K562 (cell line): ENCODE data around the gene EZH2. TPM values are rescaled to one million over a fixed set of nuclear protein-coding genes. Genes with fewer than 3 reads are reported as not detected.
A peak's percentile ranks its signal among the peaks of the same experiment; 100 is the strongest.

ENCODE experiments used
- ARID1B ChIP-seq: fragments of 450-650 bp; IDR thresholded peaks from 2 replicates; pipeline ENCODE4 v1.6.1; 2016; ENCODE audit warnings: antibody characterized with exemption, mild to moderate bottlenecking, inconsistent platforms
- ATF1 ChIP-seq, 2 experiments: fragments of 450-650 bp in 1 of 2; IDR thresholded peaks; 2 replicates each; pipeline ENCODE4 v1.6.1; 2016; ENCODE audit warnings: missing compliant biosample characterization in 1 of 2, missing genetic modification characterization in 1 of 2
- CXXC5 ChIP-seq: fragments of 250-450 bp; sonication (Bioruptor Pico); IDR thresholded peaks from 2 replicates; pipeline ENCODE4 v1.8.0; 2022; ENCODE audit warnings: inconsistent platforms, mild to moderate bottlenecking, moderate library complexity
- GATAD2B ChIP-seq: fragments of 450-650 bp; IDR thresholded peaks from 2 replicates; pipeline ENCODE4 v1.6.1; 2017; ENCODE audit warnings: mild to moderate bottlenecking, borderline replicate concordance
- HDAC3 ChIP-seq: fragments of 450-650 bp; IDR thresholded peaks from 2 replicates; pipeline ENCODE4 v1.6.1; 2018; ENCODE audit warnings: borderline replicate concordance, mild to moderate bottlenecking, moderate library complexity; ENCODE audit not compliant: partially characterized antibody
- HNRNPL ChIP-seq: fragments of 200-400 bp; formaldehyde crosslinking; IDR thresholded peaks from 2 replicates; pipeline ENCODE4 v1.6.1; 2017; ENCODE audit warnings: low read depth, mild to moderate bottlenecking, low read length
- JUND ChIP-seq, 2 experiments: IDR thresholded peaks; 2 replicates in 1 of 2; 3 replicates in 1 of 2; pipeline ENCODE4 v1.6.1; 2011; ENCODE audit warnings: borderline replicate concordance in 2 of 2, low read depth in 2 of 2, low read length in 2 of 2, improper control_type of control experiment in 1 of 2, missing biosample characterization in 1 of 2, missing genetic modification characterization in 1 of 2, missing genetic modification reagents in 1 of 2
- KAT7 ChIP-seq: sonication (generic); formaldehyde crosslinking; IDR thresholded peaks from 2 replicates; pipeline ENCODE4 v1.8.0; 2022; ENCODE audit warnings: missing genetic modification reagents, mild to moderate bottlenecking, borderline replicate concordance
- MAFG ChIP-seq: fragments of 450-650 bp; conservative IDR thresholded peaks from 2 replicates; pipeline ENCODE4 v1.6.1; 2016; ENCODE audit warnings: missing genetic modification characterization, missing compliant biosample characterization
- MED1 ChIP-seq: sonication (generic); formaldehyde crosslinking; IDR thresholded peaks from 2 replicates; pipeline ENCODE4 v1.8.1; 2023; ENCODE audit warnings: missing genetic modification reagents, borderline replicate concordance
- MTF1 ChIP-seq: fragments of 250-450 bp; sonication (Bioruptor Pico); IDR thresholded peaks from 2 replicates; pipeline ENCODE4 v1.9.0; 2021; ENCODE audit warnings: moderate library complexity, mild to moderate bottlenecking, inconsistent platforms, borderline replicate concordance
- PML ChIP-seq: IDR thresholded peaks from 2 replicates; pipeline ENCODE4 v1.6.1; 2012; ENCODE audit warnings: low read length, inconsistent platforms
- RBBP5 ChIP-seq: fragments of 200-600 bp; sonication (generic); IDR thresholded peaks from 2 replicates; pipeline ENCODE4 v1.6.1; 2012; ENCODE audit warnings: borderline replicate concordance, mild to moderate bottlenecking, low read length, control low read depth, inconsistent platforms; ENCODE audit not compliant: insufficient read depth, poor library complexity, severe bottlenecking
- SIX5 ChIP-seq, 2 experiments: IDR thresholded peaks; 2 replicates each; pipeline ENCODE4 v1.6.1; 2011; ENCODE audit warnings: low read length in 2 of 2, borderline replicate concordance in 1 of 2, low read depth in 1 of 2, mild to moderate bottlenecking in 1 of 2, moderate library complexity in 1 of 2; ENCODE audit not compliant: insufficient read depth in 1 of 2
- STAT5A ChIP-seq: IDR thresholded peaks from 2 replicates; pipeline ENCODE4 v1.6.1; 2012; ENCODE audit warnings: low read length, inconsistent platforms, borderline replicate concordance
- U2AF2 ChIP-seq: fragments of 200-400 bp; formaldehyde crosslinking; optimal IDR thresholded peaks from 2 replicates; pipeline ENCODE3; 2017; ENCODE audit warnings: low read depth, mild to moderate bottlenecking, low read length
- UBTF ChIP-seq, 2 experiments: IDR thresholded peaks; 2 replicates each; pipeline ENCODE4 v1.6.1; 2012; ENCODE audit warnings: improper control_type of control experiment in 2 of 2, low read depth in 2 of 2, low read length in 2 of 2, borderline replicate concordance in 1 of 2
- ZC3H11A ChIP-seq: IDR thresholded peaks from 2 replicates; pipeline ENCODE4 v1.6.1; 2012; ENCODE audit warnings: low read depth, low read length, improper control_type of control experiment
- ZNF184 ChIP-seq: sonication (generic); formaldehyde crosslinking; IDR thresholded peaks from 2 replicates; pipeline ENCODE4 v1.5.0; 2020; ENCODE audit warnings: missing genetic modification reagents
- ZNF217 ChIP-seq: sonication (generic); formaldehyde crosslinking; IDR thresholded peaks from 2 replicates; pipeline ENCODE4 v1.8.0; 2022; ENCODE audit warnings: mild to moderate bottlenecking, missing genetic modification reagents
- ZNF41 ChIP-seq: fragments of 250-450 bp; sonication (Bioruptor Pico); conservative IDR thresholded peaks from 2 replicates; pipeline ENCODE4 v1.4.0; 2020; ENCODE audit warnings: mild to moderate bottlenecking
- ZNF589 ChIP-seq: fragments of 200-800 bp; sonication (Bioruptor generic); IDR thresholded peaks from 2 replicates; pipeline ENCODE4 v1.6.1; 2016; ENCODE audit warnings: low read depth, missing genetic modification characterization, missing compliant biosample characterization
- ZNF639 ChIP-seq, 2 experiments: fragments of 200-800 bp in 1 of 2; sonication (Bioruptor generic) in 1 of 2; sonication (generic) in 1 of 2; formaldehyde crosslinking in 1 of 2; IDR thresholded peaks in 1 of 2; conservative IDR thresholded peaks in 1 of 2; 2 replicates each; pipeline versions ENCODE4 v1.5.0 to v1.6.1; 2016 to 2020; ENCODE audit warnings: missing compliant biosample characterization in 1 of 2, missing genetic modification characterization in 1 of 2, missing genetic modification reagents in 1 of 2
- polyA plus RNA-seq, 8 experiments: library from polyadenylated mRNA; depleted of rRNA in 4 of 8; stranded (reverse) in 5 of 8; unstranded in 3 of 8; fragments of >200 nt; fragmentation: Nextera tagmentation in 2 of 8; fragmentation: Illumina TruSeq in 1 of 8; extraction: Ambion mirVana in 2 of 8; extraction: Trizol in 1 of 8; gene quantifications; 2 replicates each; pipeline versions ENCODE4 v1.2.1 to v1.2.3, GENCODE V29; 2011 to 2014; ENCODE audit warnings: inconsistent platforms in 1 of 8, missing spikeins in 1 of 8
- total RNA-seq, 7 experiments: library from RNA; depleted of rRNA in 6 of 7; stranded (reverse); fragments of >200 nt in 6 of 7; fragmentation: Illumina TruSeq in 2 of 7; extraction: Trizol in 2 of 7; gene quantifications; 2 replicates each; pipeline versions ENCODE4 v1.2.1 to v1.2.3, GENCODE V29; 2011 to 2021; ENCODE audit warnings: low replicate concordance in 1 of 7

EZH2 gene
- total and polyA plus RNA-seq, 9 of the 15 experiments (the other 6 are each of a cell fraction or from before 2014, with no cell fraction given) = 48.7 to 175 (median 98.6) TPM

- TF ChIP-seq U2AF2 (no peak), HNRNPL (0 out of 2 replicates have a peak, but pooled peaks have one; percentile 25), ZNF589 (CRISPR knock-in tag) (no peak), ZNF184 (CRISPR knock-in tag) (no peak), ZNF41 (no peak), SIX5 (IDR thresholded peaks at IDR 0.05; ENCODE audit: borderline replicate concordance in 1 of 2, insufficient read depth in 1 of 2, low read depth in 1 of 2, low read length in 2 of 2) (no peak), STAT5A (no peak), ZC3H11A (no peak), MAFG (tag) (no peak), KAT7 (CRISPR knock-in tag) (peak; percentile 74; the same call in 1 of the 2 replicates), UBTF (IDR thresholded peaks at IDR 0.05; ENCODE audit: borderline replicate concordance in 1 of 2, low read depth in 2 of 2, low read length in 2 of 2) (peak; percentile 55 to 81; a peak in 3 of 4 replicates), ZNF639 (CRISPR knock-in tag; conservative IDR thresholded peaks at IDR 0.05 in 1 of 2, IDR thresholded peaks at IDR 0.05 in 1 of 2) (no peak), ATF1 (CRISPR knock-in tag; IDR thresholded peaks at IDR 0.05) (no peak), ATF1 (tag; IDR thresholded peaks at IDR 0.05) (0 out of 2 replicates have a peak, but pooled peaks have one; percentile 15), MTF1 (CRISPR knock-in tag) (no peak), PML (no peak), GATAD2B (0 out of 2 replicates have a peak, but pooled peaks have one; percentile 52), MED1 (peak; percentile 16; the same call in 1 of the 2 replicates), HDAC3 (no peak), ARID1B (no peak), JUND (IDR thresholded peaks at IDR 0.05; ENCODE audit: borderline replicate concordance, low read depth, low read length) (no peak), JUND (tag; IDR thresholded peaks at IDR 0.05; ENCODE audit: borderline replicate concordance, low read depth, low read length) (no peak), CXXC5 (CRISPR knock-in tag) (peak; percentile 55), ZNF217 (no peak), RBBP5 (peak; percentile 93)
Measured at GRCh38 chr7:148883266-148884048, 634 bp downstream of the EZH2 start (continued).
